Erythroblast (primary cell): ENCODE data around the gene PRSS48.
"Not testable (repeated sequence)": the region's sequence is repeated elsewhere in the genome, so short reads cannot be mapped to it uniquely, and the experiment has no call there.

ENCODE experiments used
- DNase-seq, 2 experiments: peaks; one replicate each; lab custom pipeline; 2025; lab: John Stamatoyannopoulos, UW
- GATA1 ChIP-seq: IDR thresholded peaks from 2 replicates; pipeline ENCODE4 v1.6.1; 2011; ENCODE audit warnings: low read depth, mild to moderate bottlenecking, control low read depth, low read length, moderate library complexity
- POLR2A ChIP-seq: IDR thresholded peaks from 2 replicates; pipeline ENCODE4 v1.6.1; 2011; ENCODE audit warnings: mild to moderate bottlenecking, low read length

The PRSS48 gene

GRCh38 chr4:151276787-151277562 is at the start of gene PRSS48:
TSS of gene PRSS48 (plus strand) at chr4:151277161. CDS start at chr4:151277173, 12 bp downstream.
- TF ChIP-seq GATA1: no peak
- no peak for TF ChIP-seq POLR2A
- peak; percentile 29 to 65 for DNase-seq

GRCh38 chr4:151227172-151227571 is 49.8 kb upstream of the PRSS48 start:
- DNase-seq: no peak
- TF ChIP-seq GATA1 (no peak), POLR2A (no peak)

GRCh38 chr4:151227731-151228130 is 49.2 kb upstream of the PRSS48 start:
- no peak for DNase-seq

GRCh38 chr4:151228189-151229119 is 48.5 kb upstream of the PRSS48 start:
- TF ChIP-seq GATA1: no peak
- no peak for TF ChIP-seq POLR2A
- DNase-seq: no peak

More at GRCh38 chr4:151227731-151228130, 49.2 kb upstream of the PRSS48 start:
- TF ChIP-seq POLR2A (no peak), GATA1 (no peak)

GRCh38 chr4:151231915-151232595 is 44.9 kb upstream of the PRSS48 start:
- TF ChIP-seq POLR2A: no peak
- TF ChIP-seq GATA1: no peak
- DNase-seq: no peak

GRCh38 chr4:151233600-151233999 is 43.4 kb upstream of the PRSS48 start:
- no peak for DNase-seq
- no peak for TF ChIP-seq GATA1
- TF ChIP-seq POLR2A: no peak

GRCh38 chr4:151235373-151235772 is 41.6 kb upstream of the PRSS48 start:
- DNase-seq: not testable (repeated sequence)

GRCh38 chr4:151236036-151236435 is 40.9 kb upstream of the PRSS48 start:
- TF ChIP-seq POLR2A: no peak
- no peak for TF ChIP-seq GATA1

GRCh38 chr4:151238477-151238876 is 38.5 kb upstream of the PRSS48 start:
- DNase-seq: no peak
- TF ChIP-seq GATA1: no peak
- TF ChIP-seq POLR2A: no peak

More at GRCh38 chr4:151236036-151236435, 40.9 kb upstream of the PRSS48 start:
- no peak for DNase-seq

GRCh38 chr4:151239608-151240007 is 37.4 kb upstream of the PRSS48 start:
- TF ChIP-seq POLR2A (no peak), GATA1 (no peak)
- no peak for DNase-seq

GRCh38 chr4:151242305-151242704 is 34.7 kb upstream of the PRSS48 start:
- DNase-seq: no peak
- no peak for TF ChIP-seq POLR2A
- no peak for TF ChIP-seq GATA1

GRCh38 chr4:151246742-151247141 is 30.2 kb upstream of the PRSS48 start:
- DNase-seq: no peak
- TF ChIP-seq POLR2A: no peak
- no peak for TF ChIP-seq GATA1

GRCh38 chr4:151247395-151247794 is 29.6 kb upstream of the PRSS48 start:
- no peak for TF ChIP-seq POLR2A
- no peak for TF ChIP-seq GATA1
- no peak for DNase-seq
